ENCODE data around the gene RASGEF1B.
A peak's percentile ranks its signal among the peaks of the same experiment; 100 is the strongest.

Gene RASGEF1B
- total RNA-seq, result 130 to 899 (median 259) reads per million in 18 experiments

- peak; percentile 98 to 99 for DNase-seq
Observed at GRCh38 chr4:81471588-81472280, at the start of gene RASGEF1B. RASGEF1B (minus strand) TSS chr4:81471907; CDS start chr4:81459508, 12,399 bp downstream.

- no peak for DNase-seq
Observed at GRCh38 chr4:81519856-81520255, 48.1 kb upstream of the RASGEF1B start.

DNA sequence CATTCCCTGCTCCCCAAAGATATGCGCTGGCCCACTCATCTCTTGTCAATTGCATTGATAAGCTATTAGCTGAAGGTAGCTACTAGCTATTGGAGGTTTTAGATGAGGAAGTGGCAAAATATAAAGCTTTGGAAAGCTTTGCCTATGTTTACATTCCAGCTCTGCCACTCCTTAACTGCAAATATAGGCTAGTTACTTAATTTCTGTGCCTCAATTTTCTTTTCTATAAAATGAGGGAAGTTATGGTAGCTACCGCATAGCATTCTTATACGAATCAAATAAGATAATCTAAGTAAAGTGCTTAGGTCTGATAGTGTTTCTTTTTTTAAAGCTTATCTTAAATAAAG, 47.7 kb upstream of the RASGEF1B start:
- no peak for DNase-seq

- DNase-seq, result no peak
Observed at GRCh38 chr4:81518762-81519426, 47.2 kb upstream of the RASGEF1B start.

DNA sequence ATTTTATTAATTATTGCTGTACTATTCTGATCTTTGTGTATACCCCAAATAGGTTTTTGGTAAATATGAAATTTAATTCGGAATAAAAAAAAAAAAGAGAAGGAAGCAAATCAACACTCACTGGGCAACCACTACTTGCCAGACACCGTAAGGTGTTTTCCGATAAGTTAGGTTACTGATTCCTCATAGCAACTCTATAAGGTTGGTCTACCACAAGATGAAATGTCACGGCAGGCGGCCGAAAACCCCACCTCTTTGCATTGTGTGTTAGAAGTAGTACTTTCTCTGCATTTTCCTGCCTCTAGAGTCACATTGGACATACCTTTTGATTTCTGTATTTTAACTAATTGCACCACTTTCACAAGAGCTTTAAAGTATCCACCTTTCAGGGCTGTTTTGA, 44.5 kb upstream of the RASGEF1B start:
- DNase-seq, result no peak

GRCh38 chr4:81512757-81513501, 41.2 kb upstream of the RASGEF1B start:
- DNase-seq, result no peak

GRCh38 chr4:81512001-81512756, 40.5 kb upstream of the RASGEF1B start:
- no peak for DNase-seq

DNA sequence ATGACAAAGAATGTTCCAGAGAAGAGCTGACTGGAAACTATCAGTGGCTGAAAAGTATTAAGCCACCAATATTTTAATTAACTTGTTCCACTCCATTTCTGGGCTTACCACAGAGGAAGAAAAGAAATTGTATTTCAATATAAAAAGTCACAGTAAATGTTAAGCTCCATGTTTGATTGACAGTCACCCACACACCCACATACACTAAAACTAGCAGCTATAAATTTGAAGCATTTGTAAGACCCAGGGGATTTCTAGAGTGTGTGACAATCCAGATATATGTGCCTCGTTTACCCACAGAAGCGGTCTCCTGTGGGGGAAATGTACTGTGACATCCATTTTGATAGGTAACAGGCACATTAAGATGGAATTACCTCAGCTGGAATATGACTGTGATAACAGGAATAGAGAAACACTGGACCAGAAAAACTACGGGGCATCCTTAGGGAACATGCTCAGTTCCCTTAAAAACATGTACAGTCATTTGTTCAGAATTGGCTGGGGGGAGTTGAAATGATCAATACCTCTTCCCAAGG, 39.0 kb upstream of the RASGEF1B start:
- DNase-seq, result no peak

DNA sequence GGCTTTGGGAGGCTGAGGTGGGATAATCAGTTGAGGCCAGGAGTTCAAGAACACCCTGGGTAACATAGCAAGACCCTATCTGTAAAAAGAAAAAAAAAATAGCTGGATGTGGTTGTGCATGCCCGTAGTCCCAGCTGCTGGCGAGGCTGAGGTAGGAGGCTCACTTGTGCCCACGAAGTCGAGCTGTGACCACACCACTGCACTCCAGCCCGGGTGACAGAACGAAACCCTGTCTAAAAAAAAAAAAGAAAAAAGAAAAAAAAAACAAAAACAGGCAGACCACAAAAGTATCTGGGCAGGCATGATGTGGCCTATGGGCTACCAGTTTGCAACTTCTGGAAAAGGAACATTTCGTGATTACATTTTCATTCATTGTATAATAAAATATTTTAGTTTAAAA, 38.1 kb upstream of the RASGEF1B start:
- peak in 1 of 2 donors; percentile 46 for DNase-seq

DNA sequence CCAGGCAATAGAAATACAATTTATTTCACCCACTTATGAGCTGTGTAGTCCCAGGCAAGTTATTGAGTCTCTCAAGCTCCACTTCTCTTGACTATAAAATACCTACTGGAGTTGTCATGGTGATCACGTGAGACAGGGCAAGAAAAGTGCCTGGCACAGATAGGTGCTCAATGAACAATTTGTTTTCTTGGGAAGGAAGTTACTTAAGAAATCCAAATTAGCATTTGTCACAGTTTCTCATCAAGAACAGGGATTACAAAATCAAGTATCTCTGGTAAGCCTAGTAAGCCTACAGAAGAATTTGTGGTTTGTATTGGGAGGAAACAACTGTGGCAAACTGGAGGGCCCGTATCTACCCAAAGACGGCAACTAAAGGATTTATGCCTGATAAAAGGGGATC, 37.5 kb upstream of the RASGEF1B start:
- peak; percentile 70 to 86 for DNase-seq

DNA sequence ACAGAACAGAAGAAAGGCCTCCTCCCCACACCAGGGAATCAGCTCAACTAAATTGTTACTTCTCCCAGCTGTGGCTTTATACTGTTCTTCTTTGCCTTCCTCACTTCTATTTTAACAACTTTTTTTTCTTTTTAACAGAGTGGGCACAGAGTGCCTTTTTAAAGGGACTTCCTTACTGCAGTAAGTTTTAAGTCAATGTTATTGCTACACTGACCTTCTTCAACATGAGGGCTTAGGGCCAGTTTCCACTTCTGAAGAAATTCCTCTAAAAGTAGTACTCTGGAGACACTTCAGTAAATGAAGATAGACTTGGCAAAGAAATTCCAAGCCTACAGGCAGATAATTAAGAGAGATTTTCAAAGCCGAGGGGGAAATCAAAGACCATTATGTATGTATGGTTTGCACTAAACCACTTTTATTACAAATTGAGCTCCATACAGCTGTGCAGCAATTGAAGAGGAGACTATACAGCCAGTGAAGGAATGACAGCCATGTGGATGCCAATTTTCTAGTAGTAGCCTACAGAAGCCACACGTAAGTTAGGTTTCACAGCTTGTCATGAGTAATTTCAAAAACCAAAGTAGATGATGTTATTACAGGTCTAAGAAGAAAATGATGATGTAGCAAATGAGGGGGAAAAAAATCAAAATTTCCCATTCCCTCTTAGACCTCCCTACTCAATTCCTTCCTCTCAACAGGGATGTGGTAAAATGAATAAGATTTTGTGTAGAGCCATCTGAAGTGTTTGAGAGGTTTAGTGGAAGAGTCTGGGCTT, 36.9 kb upstream of the RASGEF1B start:
- peak; percentile 51 to 61 for DNase-seq

DNA sequence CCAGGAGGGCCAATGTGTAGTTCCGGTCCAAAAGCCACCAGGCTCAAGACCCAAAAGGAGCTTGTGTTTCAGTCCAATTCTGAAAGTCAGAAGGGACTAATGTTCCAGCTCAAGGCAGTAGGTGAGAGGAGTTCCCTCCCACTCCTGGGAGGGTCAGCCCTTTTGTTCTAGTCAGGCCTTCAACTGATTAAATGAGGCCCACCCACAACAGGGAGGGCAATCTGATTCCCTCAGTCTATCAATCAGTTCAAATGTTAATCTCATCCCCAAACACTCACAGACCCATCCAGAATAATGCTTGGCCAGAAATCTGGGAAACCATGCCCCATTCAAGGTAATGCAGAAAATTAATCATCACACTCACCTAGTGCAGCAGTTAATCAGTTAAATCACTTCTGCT, 35.8 kb upstream of the RASGEF1B start:
- DNase-seq, result no peak

- peak in 1 of 2 donors; percentile 22 for DNase-seq
Observed at GRCh38 chr4:81506731-81507130, 35.0 kb upstream of the RASGEF1B start.

- peak; percentile 63 to 80 for DNase-seq
Observed at GRCh38 chr4:81505726-81506125, 34.0 kb upstream of the RASGEF1B start.

- DNase-seq, result peak; percentile 98
Observed at GRCh38 chr4:81505004-81505598, 33.4 kb upstream of the RASGEF1B start.

- peak; percentile 74 to 87 for DNase-seq
Observed at GRCh38 chr4:81504112-81505003, 32.7 kb upstream of the RASGEF1B start.

DNA sequence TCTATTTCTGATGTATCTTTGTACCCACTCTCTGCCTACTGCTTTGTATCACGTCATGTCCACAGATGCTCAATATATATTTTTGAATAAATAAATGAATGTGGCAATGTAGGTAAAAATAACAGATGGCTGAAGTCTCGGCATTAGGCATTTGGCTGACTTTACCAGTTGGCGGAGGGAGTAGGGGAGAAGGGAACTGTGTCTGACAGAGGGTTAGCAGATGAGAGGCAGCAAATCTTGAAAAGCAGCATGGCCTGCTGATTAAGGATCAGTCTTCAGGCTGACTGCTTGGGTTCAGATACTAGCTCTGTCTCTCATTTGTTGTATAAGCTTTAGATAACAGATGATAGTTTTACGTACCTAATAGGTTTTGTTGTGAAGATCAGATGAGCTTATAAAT, 31.9 kb upstream of the RASGEF1B start:
- no peak for DNase-seq

- DNase-seq, result no peak
Observed at GRCh38 chr4:81502564-81502963, 30.9 kb upstream of the RASGEF1B start.

- DNase-seq, result no peak
Observed at GRCh38 chr4:81499840-81500239, 28.1 kb upstream of the RASGEF1B start.

DNA sequence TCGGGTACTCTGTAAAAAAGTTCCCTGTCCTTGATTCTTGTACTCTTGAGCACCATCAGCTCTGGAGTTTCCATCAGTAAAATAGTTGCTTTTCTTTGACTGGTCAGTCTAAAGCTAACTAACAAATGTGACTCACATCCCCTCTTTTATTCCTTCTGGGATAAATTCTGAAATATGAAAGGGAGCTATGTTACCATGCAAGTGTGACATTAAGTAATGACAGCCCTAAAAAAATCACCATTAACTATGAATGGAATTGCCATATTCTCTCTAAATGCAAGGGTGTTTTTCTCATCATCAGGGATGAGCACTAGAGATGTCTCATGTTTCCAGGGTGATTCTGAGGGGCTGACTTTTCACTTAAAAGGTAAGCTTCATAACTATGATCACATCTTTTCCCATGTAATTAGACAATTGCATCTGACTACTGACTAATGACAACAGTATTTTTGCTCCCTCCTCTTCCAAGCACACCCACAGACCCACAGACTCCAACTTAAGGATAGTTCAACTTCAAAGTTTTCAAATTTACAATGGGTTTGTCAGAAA, 26.9 kb upstream of the RASGEF1B start:
- DNase-seq, result no peak

Data from inflammatory macrophage (primary cell).